ENCODE measurements around the gene SEMA4B. TPM values are rescaled to one million over a fixed set of nuclear protein-coding genes. Genes with fewer than 3 reads are reported as not detected.
"Not testable (repeated sequence)": the region's sequence is repeated elsewhere in the genome, so short reads cannot be mapped to it uniquely, and the experiment has no call there.

SEMA4B gene
- total RNA-seq, 4 donors from 2014 or later = 89.2 to 151 (median 106) TPM

DNA sequence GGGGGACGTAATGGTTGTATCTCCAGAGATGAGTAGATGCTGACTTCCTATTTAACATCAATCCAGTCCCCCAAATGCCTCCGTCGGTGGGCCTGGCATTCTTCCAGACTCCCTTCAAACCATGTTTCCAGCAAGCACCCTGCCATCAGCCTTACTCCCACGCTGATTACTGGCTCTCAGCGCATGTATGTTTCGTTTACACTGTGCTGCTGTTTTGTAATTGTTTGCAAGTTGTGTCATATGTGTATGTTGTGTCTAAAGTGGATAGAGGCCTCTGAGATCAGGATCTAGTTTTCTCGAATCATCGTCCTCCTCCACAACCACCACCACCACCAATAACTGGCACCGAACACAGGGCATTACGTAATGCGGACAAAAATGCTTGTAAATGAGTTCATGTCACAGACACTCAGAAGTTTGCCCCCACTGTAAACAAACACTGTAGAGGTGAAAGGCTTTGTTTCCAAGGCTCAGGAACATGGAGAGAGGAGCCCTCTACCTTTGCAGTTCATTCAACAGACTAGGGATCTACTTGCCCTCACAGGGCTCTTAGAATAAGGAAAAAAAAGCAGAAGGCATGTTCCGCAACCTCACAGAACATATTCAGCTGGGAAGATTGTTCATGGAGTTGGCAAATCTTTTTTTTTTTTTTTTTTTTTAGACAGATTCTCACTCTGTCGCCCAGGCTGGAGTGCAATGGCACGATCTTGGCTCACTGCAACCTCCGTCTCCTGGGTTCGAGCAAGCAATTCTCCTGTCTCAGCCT lies 46.1 kb upstream of the SEMA4B start:
- intact Hi-C loops (cut with DNase I; ENCODE audit: low total_unique reads) = no loop called here
- H3K4me3 ChIP-seq (ENCODE audit: low read depth, poor library complexity, severe bottlenecking) = no peak overlapping the region
- no peak for TF ChIP-seq POLR2A (IDR thresholded peaks at IDR 0.05)
- no peak for DNase-seq (ENCODE audit: low spot score in 2 of 2)
- 77 to 84% methylated on average over 16 of the region's 16 CpGs for WGBS, 2 donors

DNA sequence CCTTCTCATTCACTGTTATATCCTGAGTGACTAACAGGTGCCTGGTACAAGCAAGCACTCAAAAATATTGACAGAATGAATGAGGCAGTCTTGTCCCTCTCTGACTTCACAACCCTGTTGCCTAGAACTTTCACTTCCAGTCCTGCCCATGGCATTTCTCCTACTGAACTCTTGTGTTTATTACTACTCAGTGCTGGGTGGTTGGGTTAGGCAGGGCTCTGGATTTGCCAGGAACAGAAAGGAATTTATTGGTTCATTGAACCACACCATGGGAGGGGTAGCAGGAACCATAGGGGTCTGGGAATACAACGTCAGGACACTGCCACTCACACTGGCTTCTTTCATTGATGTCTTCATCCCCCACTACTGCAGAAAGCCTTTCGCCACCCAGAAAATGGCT lies 41.9 kb upstream of the SEMA4B start:
- WGBS, 2 donors = 85 to 100% methylated on average over 2 of the region's 2 CpGs
- intact Hi-C loops (cut with DNase I; ENCODE audit: low total_unique reads) = no loop called here
- no peak overlapping the region for H3K4me3 ChIP-seq (ENCODE audit: low read depth, poor library complexity, severe bottlenecking)
- no peak for DNase-seq (ENCODE audit: low spot score in 2 of 2)
- TF ChIP-seq, protein P1, sequence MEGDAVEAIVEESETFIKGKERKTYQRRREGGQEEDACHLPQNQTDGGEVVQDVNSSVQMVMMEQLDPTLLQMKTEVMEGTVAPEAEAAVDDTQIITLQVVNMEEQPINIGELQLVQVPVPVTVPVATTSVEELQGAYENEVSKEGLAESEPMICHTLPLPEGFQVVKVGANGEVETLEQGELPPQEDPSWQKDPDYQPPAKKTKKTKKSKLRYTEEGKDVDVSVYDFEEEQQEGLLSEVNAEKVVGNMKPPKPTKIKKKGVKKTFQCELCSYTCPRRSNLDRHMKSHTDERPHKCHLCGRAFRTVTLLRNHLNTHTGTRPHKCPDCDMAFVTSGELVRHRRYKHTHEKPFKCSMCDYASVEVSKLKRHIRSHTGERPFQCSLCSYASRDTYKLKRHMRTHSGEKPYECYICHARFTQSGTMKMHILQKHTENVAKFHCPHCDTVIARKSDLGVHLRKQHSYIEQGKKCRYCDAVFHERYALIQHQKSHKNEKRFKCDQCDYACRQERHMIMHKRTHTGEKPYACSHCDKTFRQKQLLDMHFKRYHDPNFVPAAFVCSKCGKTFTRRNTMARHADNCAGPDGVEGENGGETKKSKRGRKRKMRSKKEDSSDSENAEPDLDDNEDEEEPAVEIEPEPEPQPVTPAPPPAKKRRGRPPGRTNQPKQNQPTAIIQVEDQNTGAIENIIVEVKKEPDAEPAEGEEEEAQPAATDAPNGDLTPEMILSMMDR (IDR thresholded peaks at IDR 0.05) = no peak
- no peak for TF ChIP-seq POLR2A (IDR thresholded peaks at IDR 0.05)

DNA sequence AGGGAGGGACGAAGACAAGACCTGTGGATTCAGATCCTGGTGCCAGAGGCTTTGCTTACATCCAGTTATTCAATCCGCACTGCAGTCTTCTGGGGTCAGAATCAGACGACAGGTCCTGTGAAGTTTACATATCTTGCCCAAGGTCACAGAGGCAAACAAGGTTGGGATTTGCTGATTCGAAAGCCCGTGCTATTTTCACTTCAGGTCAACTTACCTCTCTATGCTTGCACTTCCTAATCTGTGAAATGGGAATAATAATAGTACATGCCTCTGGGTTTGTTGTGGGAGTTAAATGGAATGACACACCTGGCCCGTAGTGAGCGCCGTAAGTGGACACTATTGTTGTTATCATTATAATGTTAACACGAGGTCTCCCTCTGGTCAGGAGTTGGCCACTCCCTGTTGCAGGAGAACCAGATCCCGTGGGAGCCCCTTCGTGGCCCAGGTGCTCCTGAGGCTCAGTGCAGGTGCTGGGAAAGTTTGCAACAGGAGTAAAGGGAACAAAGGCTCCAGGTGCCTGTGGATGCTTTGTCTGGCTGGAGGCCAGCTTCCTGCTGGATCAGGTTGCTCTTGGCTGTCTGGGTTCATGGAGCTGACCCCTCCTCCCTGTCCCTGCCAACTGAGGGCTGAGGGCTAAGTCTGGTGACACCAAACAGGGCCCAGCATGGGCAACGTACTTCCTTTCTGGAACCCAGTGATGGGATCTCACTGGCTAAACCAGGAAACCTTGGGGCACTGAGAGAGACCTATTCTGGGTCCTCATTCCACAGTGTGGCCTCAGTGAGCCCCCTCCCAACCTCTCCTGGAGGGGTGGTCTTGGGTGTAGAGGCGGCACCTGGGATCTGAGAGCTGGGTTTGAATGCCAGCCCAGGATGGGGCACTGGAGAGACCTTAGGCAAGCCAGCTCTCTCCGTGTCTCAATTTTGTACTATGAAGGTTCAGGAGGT lies 40.1 kb upstream of the SEMA4B start:
- intact Hi-C loops (cut with DNase I; ENCODE audit: low total_unique reads) = no loop called here
- 72 to 74% methylated on average over 14 of the region's 14 CpGs for WGBS, 2 donors
- DNase-seq (ENCODE audit: low spot score in 2 of 2) = peak in 1 of 2 donors; percentile 44
- no peak overlapping the region for H3K4me3 ChIP-seq (ENCODE audit: low read depth, poor library complexity, severe bottlenecking)
- no peak for TF ChIP-seq POLR2A (IDR thresholded peaks at IDR 0.05)
- TF ChIP-seq, protein P1 (IDR thresholded peaks at IDR 0.05) = no peak

DNA sequence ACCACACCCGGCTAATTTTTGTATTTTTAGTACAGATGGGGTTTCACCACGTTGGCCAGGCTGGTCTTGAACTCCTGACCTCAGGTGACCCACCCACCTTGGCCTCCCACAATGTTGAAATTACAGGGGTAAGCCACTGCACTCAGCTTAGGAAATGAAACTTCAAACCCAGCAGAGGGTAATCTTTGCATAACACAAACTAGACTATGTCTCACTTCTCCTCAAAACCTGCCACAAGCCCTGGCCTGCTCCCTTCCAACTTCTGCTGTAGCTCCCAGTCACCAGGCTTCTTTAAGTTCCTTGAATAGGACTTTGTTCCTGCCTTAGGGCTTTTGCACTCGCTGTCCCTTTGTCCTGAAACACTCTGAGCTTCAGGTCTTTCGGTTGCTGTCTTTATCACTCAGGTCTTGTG lies 39.2 kb upstream of the SEMA4B start:
- H3K4me3 ChIP-seq (ENCODE audit: low read depth, poor library complexity, severe bottlenecking) = no peak overlapping the region
- WGBS, 2 donors = 41 to 47% methylated on average over 4 of the region's 4 CpGs
- TF ChIP-seq, protein P1 (IDR thresholded peaks at IDR 0.05) = no peak
- intact Hi-C loops (cut with DNase I; ENCODE audit: low total_unique reads) = no loop called here
- DNase-seq (ENCODE audit: low spot score in 2 of 2) = no peak

DNA sequence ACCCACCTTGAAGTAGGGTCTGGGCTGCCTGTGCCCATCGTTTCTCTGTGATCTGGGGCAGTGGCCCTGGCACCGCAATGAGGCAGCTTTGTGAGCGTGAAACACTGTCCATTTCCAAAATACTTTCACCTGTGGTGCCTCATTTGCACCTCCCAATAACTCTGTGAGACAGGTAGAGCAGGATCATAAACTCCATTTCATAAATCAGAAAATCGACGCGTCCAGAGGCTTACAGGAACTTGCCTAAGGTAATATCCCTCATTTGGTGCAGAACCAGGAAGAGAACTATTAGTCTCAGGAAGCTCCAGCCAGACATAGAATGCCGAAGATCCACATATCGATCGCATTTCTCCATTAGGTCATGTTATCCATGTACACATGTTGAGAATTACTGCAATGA lies 38.2 kb upstream of the SEMA4B start:
- WGBS, 2 donors = 45 to 55% methylated on average over 9 of the region's 9 CpGs
- TF ChIP-seq, protein P1 (IDR thresholded peaks at IDR 0.05) = no peak
- TF ChIP-seq POLR2A (IDR thresholded peaks at IDR 0.05) = no peak
- intact Hi-C loops (cut with DNase I; ENCODE audit: low total_unique reads) = no loop called here
- H3K4me3 ChIP-seq (ENCODE audit: low read depth, poor library complexity, severe bottlenecking) = no peak overlapping the region
- no peak for DNase-seq (ENCODE audit: low spot score in 2 of 2)

DNA sequence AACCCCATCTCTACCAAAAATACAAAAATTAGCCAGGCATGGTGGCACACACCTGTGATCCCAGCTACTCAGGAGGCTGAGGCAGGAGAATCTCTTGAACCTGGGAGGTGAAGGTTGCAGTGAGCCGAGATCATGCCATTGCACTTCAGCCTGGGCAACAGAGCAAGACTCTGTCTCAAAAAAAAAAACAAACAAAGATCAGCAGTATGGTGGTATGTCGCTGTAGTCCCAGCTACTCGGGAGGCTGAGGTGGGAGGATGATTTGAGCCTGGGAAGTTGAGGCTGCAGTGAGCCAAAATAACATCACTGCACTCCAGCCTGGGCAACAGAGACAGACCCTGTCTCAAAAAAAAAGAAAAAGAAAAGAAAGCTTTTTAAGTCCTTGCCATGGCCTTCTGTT lies 36.9 kb upstream of the SEMA4B start:
- intact Hi-C loops (cut with DNase I; ENCODE audit: low total_unique reads); H3K4me3 ChIP-seq (ENCODE audit: low read depth, poor library complexity, severe bottlenecking); DNase-seq (ENCODE audit: low spot score in 2 of 2): not testable (repeated sequence)
- WGBS, 2 donors = 92 to 95% methylated on average over 3 of the region's 3 CpGs

Measured in lower leg skin (tissue), 4 donors.